T-cell (primary cell): ENCODE results near the gene DUS2. TPM values are rescaled to one million over a fixed set of nuclear protein-coding genes. Genes with fewer than 3 reads are reported as not detected.

Experiments
- ATAC-seq, 4 experiments: fragments of 200-7000 bp in 3 of 4; fragments of 150-1000 bp in 1 of 4; cut with Tn5 transposase; replicated peaks in 1 of 4; 1 replicate in 3 of 4; 2 replicates in 1 of 4; pipeline ENCODE4 v1.10.0; 2021; ENCODE audit warnings: moderate library complexity in 3 of 4, mild to moderate bottlenecking in 2 of 4, moderate number of reproducible peaks in 1 of 4
- CTCF ChIA-PET, 2 donors: fragments of 300-600 bp; sonication (Branson Sonifier 250); formaldehyde crosslinking; loops; one replicate each; lab custom pipeline; 2022; ENCODE audit warnings: antibody characterized with exemption in 2 of 2; lab: Charles Lee
- POLR2A ChIA-PET, 2 donors: fragments of 300-600 bp; sonication (Branson Sonifier 250); formaldehyde crosslinking; loops; one replicate each; lab custom pipeline; 2022; ENCODE audit warnings: antibody characterized with exemption in 2 of 2; lab: Charles Lee
- DNase-seq, 35 experiments: peaks; one replicate each; pipeline versions ENCODE4 v3.0.0 to v3.0.0-alpha.2; 2013 to 2023
- H3K27ac ChIP-seq: one replicate; pipeline ENCODE4 v1.5.1; 2013; ENCODE audit warnings: low read length
- H3K27me3 ChIP-seq, 2 experiments: replicated peaks in 1 of 2; 1 replicate in 1 of 2; 2 replicates in 1 of 2; pipeline versions ENCODE4 v1.6.1 to v1.7.0; 2013; ENCODE audit warnings: low read length in 1 of 2, mixed read lengths in 1 of 2; ENCODE audit not compliant: control insufficient read depth in 2 of 2, insufficient read depth in 2 of 2; ENCODE audit errors: extremely low read depth in 1 of 2
- H3K36me3 ChIP-seq, 2 donors: 1 replicate in 1 of 2; 2 replicates in 1 of 2; pipeline versions ENCODE4 v1.6.1 to v1.7.0; 2013; ENCODE audit warnings: low read length in 1 of 2; ENCODE audit not compliant: control insufficient read depth in 2 of 2, insufficient read depth in 1 of 2; ENCODE audit errors: extremely low read depth in 1 of 2
- H3K4me1 ChIP-seq, 2 experiments: 1 replicate in 1 of 2; 2 replicates in 1 of 2; pipeline versions ENCODE4 v1.6.1 to v1.7.0; 2013; ENCODE audit warnings: low read length in 2 of 2, mixed read lengths in 1 of 2; ENCODE audit not compliant: insufficient read depth in 2 of 2, control insufficient read depth in 1 of 2; ENCODE audit errors: extremely low read depth in 1 of 2
- H3K4me3 ChIP-seq, 2 donors: 1 replicate in 1 of 2; 2 replicates in 1 of 2; pipeline versions ENCODE4 v1.5.1 to v1.7.0; 2013; ENCODE audit warnings: mild to moderate bottlenecking in 2 of 2, low read length in 1 of 2, moderate library complexity in 1 of 2; ENCODE audit not compliant: control insufficient read depth in 1 of 2; ENCODE audit errors: extremely low read depth in 1 of 2
- H3K9me3 ChIP-seq: 2 replicates; pipeline ENCODE4 v1.7.0; 2013
- H3K27ac Mint-ChIP-seq, 2 donors: one replicate each; pipeline ENCODE4 v1.8.0; 2020 to 2021; ENCODE audit warnings: mild to moderate bottlenecking in 2 of 2, mixed read lengths in 2 of 2
- H3K27me3 Mint-ChIP-seq, 2 donors: one replicate each; pipeline ENCODE4 v1.8.0; 2021 to 2022; ENCODE audit warnings: mixed read lengths in 2 of 2
- H3K36me3 Mint-ChIP-seq: one replicate; pipeline ENCODE4 v1.8.0; 2021; ENCODE audit warnings: mixed read lengths
- H3K4me1 Mint-ChIP-seq, 3 donors: one replicate each; pipeline ENCODE4 v1.8.0; 2020 to 2022; ENCODE audit warnings: mixed read lengths in 3 of 3, mild to moderate bottlenecking in 1 of 3
- H3K4me3 Mint-ChIP-seq, 3 donors: one replicate each; pipeline ENCODE4 v1.8.0; 2020 to 2022; ENCODE audit warnings: mild to moderate bottlenecking in 3 of 3, mixed read lengths in 3 of 3, moderate library complexity in 3 of 3
- H3K9me3 Mint-ChIP-seq, 3 donors: one replicate each; pipeline ENCODE4 v1.8.0; 2020 to 2022; ENCODE audit warnings: mixed read lengths in 3 of 3
- WGBS: methylation state at CpG from one replicate; pipeline ENCODE4 v1.1.5; 2013; ENCODE audit warnings: missing lambda C conversion rate; ENCODE audit not compliant: insufficient coverage; 5-methylcytosine and 5-hydroxymethylcytosine counted together
- total RNA-seq, 35 experiments: library from RNA in 6 of 35; stranded (reverse) in 6 of 35; fragments of 120-200 nt in 1 of 35; gene quantifications; one replicate each; pipeline versions ENCODE4 v1.2.1 to v1.2.4 and lab custom pipeline; 2013 to 2026

DUS2 gene
- total RNA-seq, 5 donors from 2014 or later (not counting 1 experiment from before 2014, with no cell fraction given): 14.5 to 19.4 (median 15.8) TPM

- Mint-ChIP-seq H3K27me3 (no peaks in the 10 kb centered on the region), H3K4me3 (no peak overlapping the region), H3K4me1 (peaks cover 10 to 21% (median 12%) of the 10 kb centered on the region in 3 donors), H3K9me3 (no peaks in the 10 kb centered on the region), H3K36me3 (peaks cover 9% of the 10 kb centered on the region), H3K27ac (no peak overlapping the region)
- ATAC-seq (no peak), DNase-seq (no peak)
- H3K36me3 ChIP-seq: peaks cover 0 to 10% of the 10 kb centered on the region in 2 donors
- H3K27ac ChIP-seq: no peak overlapping the region
- POLR2A ChIA-PET: no interaction called here
- CTCF ChIA-PET: interaction anchor here in 1 of 2 donors (0.7 to 1.4 kb wide), 4 partner anchors 10 to 57 kb away, joined by 3 to 6 read pairs (median 4); no protein-coding TSS in a partner anchor
- WGBS: no CpG with 5 or more reads among the region's 2 CpGs
- no peak overlapping the region for H3K4me3 ChIP-seq
- H3K27me3 ChIP-seq: no peaks in the 10 kb centered on the region
- H3K9me3 ChIP-seq: no peaks in the 10 kb centered on the region
- peaks cover 2 to 8% of the 10 kb centered on the region in 2 experiments for H3K4me1 ChIP-seq
These were observed 18.7 kb downstream of the DUS2 start for GRCh38 chr16:68041783-68042182.

GRCh38 chr16:68046106-68046505, 23.0 kb downstream of the DUS2 start:
- Histone ChIP-seq H3K9me3 (no peaks in the 10 kb centered on the region), H3K4me1 (no peaks in the 10 kb centered on the region), H3K4me3 (no peak overlapping the region), H3K27me3 (no peaks in the 10 kb centered on the region), H3K27ac (no peak overlapping the region), H3K36me3 (peaks cover 3 to 26% of the 10 kb centered on the region in 2 donors)
- Mint-ChIP-seq H3K4me3 (no peak overlapping the region), H3K36me3 (peaks cover 29% of the 10 kb centered on the region), H3K9me3 (no peaks in the 10 kb centered on the region), H3K27me3 (no peaks in the 10 kb centered on the region), H3K27ac (peak overlapping the region; percentile 13 to 23), H3K4me1 (peaks cover 4 to 9% (median 5%) of the 10 kb centered on the region in 3 donors)
- ATAC-seq: no peak
- 73% methylated on average over 6 of the region's 7 CpGs for WGBS
- ChIA-PET CTCF (interaction anchor here in 1 of 2 donors (0.7 kb wide), 1 partner anchor 44 kb away, joined by 4 read pairs; no protein-coding TSS in a partner anchor), POLR2A (no interaction called here)
- DNase-seq: no peak

- peaks cover 30% of the 10 kb centered on the region for H3K36me3 Mint-ChIP-seq
These were observed 24.9 kb downstream of the DUS2 start for GRCh38 chr16:68047987-68048386.

GRCh38 chr16:68049449-68049848, 26.4 kb downstream of the DUS2 start:
- Histone ChIP-seq H3K4me3 (no peak overlapping the region), H3K9me3 (no peaks in the 10 kb centered on the region), H3K27me3 (no peaks in the 10 kb centered on the region), H3K36me3 (peaks cover 11 to 32% of the 10 kb centered on the region in 2 donors), H3K27ac (no peak overlapping the region), H3K4me1 (no peaks in the 10 kb centered on the region)
- Mint-ChIP-seq H3K27ac (no peak overlapping the region), H3K27me3 (no peaks in the 10 kb centered on the region), H3K36me3 (peaks cover 42% of the 10 kb centered on the region), H3K4me1 (peaks cover 4 to 9% (median 5%) of the 10 kb centered on the region in 3 donors), H3K9me3 (no peaks in the 10 kb centered on the region), H3K4me3 (no peak overlapping the region)
- no peak for DNase-seq
- ATAC-seq: no peak
- POLR2A ChIA-PET: no interaction called here
- no CpG with 5 or more reads among the region's 2 CpGs for WGBS
- CTCF ChIA-PET: no interaction called here

More at GRCh38 chr16:68047987-68048386, 24.9 kb downstream of the DUS2 start:
- WGBS: no CpG with 5 or more reads among the region's 2 CpGs
- H3K27ac ChIP-seq: no peak overlapping the region
- Mint-ChIP-seq H3K27me3 (no peaks in the 10 kb centered on the region), H3K9me3 (no peaks in the 10 kb centered on the region), H3K27ac (no peak overlapping the region), H3K4me3 (no peak overlapping the region), H3K4me1 (peaks cover 4 to 9% (median 5%) of the 10 kb centered on the region in 3 donors)
- DNase-seq (no peak), ATAC-seq (no peak)
- H3K27me3 ChIP-seq: no peaks in the 10 kb centered on the region
- H3K4me3 ChIP-seq: no peak overlapping the region
- H3K4me1 ChIP-seq: no peaks in the 10 kb centered on the region
- H3K36me3 ChIP-seq: peaks cover 11 to 25% of the 10 kb centered on the region in 2 donors
- POLR2A ChIA-PET: interaction anchor here in 1 of 2 donors (0.6 kb wide), 1 partner anchor 403 kb away, joined by 13 read pairs; no protein-coding TSS in a partner anchor
- CTCF ChIA-PET: interaction anchor here in 1 of 2 donors (0.6 kb wide), 1 partner anchor 287 kb away, joined by 5 read pairs; no protein-coding TSS in a partner anchor
- H3K9me3 ChIP-seq: no peaks in the 10 kb centered on the region

GRCh38 chr16:68055395-68055794, 32.3 kb downstream of the DUS2 start:
- Mint-ChIP-seq H3K9me3 (no peaks in the 10 kb centered on the region), H3K27me3 (no peaks in the 10 kb centered on the region), H3K4me1 (peaks cover 12 to 20% (median 15%) of the 10 kb centered on the region in 3 donors), H3K4me3 (no peak overlapping the region), H3K36me3 (peaks cover 48% of the 10 kb centered on the region), H3K27ac (no peak overlapping the region)
- Histone ChIP-seq H3K4me3 (no peak overlapping the region), H3K27me3 (no peaks in the 10 kb centered on the region), H3K36me3 (peaks cover 15 to 28% of the 10 kb centered on the region in 2 donors), H3K27ac (no peak overlapping the region), H3K4me1 (peaks cover 4 to 18% of the 10 kb centered on the region in 2 experiments), H3K9me3 (no peaks in the 10 kb centered on the region)
- POLR2A ChIA-PET: no interaction called here
- DNase-seq (no peak), ATAC-seq (no peak)
- 100% methylated on average over 1 of the region's 3 CpGs for WGBS
- CTCF ChIA-PET: no interaction called here

- peaks cover 19 to 62% of the 10 kb centered on the region in 2 experiments for H3K4me1 ChIP-seq
- CTCF ChIA-PET: no interaction called here
These were observed 36.7 kb downstream of the DUS2 start for GRCh38 chr16:68059804-68060203.

More at GRCh38 chr16:68059804-68060203, 36.7 kb downstream of the DUS2 start:
- Mint-ChIP-seq H3K27me3 (no peaks in the 10 kb centered on the region), H3K27ac (peak overlapping the region; percentile 71 to 75), H3K4me1 (peaks cover 47 to 58% (median 49%) of the 10 kb centered on the region in 3 donors), H3K36me3 (peaks cover 36% of the 10 kb centered on the region), H3K4me3 (no peak overlapping the region), H3K9me3 (no peaks in the 10 kb centered on the region)
- H3K4me3 ChIP-seq: no peak overlapping the region
- DNase-seq (no peak), ATAC-seq (no peak)
- no peaks in the 10 kb centered on the region for H3K27me3 ChIP-seq
- peak overlapping the region; percentile 47 for H3K27ac ChIP-seq
- H3K36me3 ChIP-seq: peaks cover 7 to 13% of the 10 kb centered on the region in 2 donors
- POLR2A ChIA-PET: no interaction called here
- no peaks in the 10 kb centered on the region for H3K9me3 ChIP-seq
